Esophagus squamous epithelium (tissue), 4 donors: ENCODE results near the gene GTPBP6.

Source experiments
- POLR2A ChIP-seq, 4 donors: fragments of 450-650 bp; IDR thresholded peaks; one replicate each; pipeline ENCODE4 v1.6.1; 2017; ENCODE audit warnings: antibody characterized with exemption in 4 of 4, mild to moderate bottlenecking in 4 of 4, moderate library complexity in 3 of 4
- TF ChIP-seq, protein P1 (sequence below), 6 experiments: fragments of 450-650 bp in 4 of 6; fragments of 200-600 bp in 2 of 6; sonication (generic) in 2 of 6; IDR thresholded peaks; one replicate each; pipeline ENCODE4 v1.5.1; 2016 to 2019; ENCODE audit warnings: antibody characterized with exemption in 6 of 6, mild to moderate bottlenecking in 4 of 6, moderate library complexity in 4 of 6

DNA sequence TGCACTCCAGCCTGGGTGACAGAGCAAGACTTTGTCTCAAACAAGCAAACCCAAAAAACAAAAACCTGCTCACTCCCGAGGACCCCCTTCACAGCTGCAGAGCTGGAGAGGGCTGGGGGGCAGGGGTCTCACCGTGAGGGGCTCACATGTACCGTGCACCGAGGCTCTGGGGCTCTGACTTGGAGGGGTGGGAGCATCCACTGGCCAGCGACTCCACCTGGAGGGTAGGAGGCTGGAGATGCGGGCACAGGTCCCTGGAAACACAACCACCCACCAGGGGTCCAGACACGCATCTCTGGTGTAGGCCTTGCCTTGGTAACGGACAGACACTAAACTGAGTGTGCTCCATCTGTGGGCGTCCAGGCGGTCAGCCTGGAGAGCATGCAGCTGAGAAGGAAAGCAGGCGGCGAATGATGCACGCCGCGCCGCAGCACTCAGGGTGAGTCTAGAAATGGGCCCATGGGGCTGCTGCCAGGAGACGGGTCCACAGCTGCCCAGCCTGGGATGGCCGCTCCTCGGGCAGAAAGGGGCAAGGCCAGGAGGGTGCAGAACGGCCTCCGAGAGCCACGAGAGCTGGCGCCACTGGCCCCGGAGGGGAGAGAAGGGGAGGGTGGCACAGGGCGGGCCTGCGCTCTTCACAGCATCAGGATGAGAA is 42.0 kb upstream of the GTPBP6 start:
- TF ChIP-seq, protein P1, sequence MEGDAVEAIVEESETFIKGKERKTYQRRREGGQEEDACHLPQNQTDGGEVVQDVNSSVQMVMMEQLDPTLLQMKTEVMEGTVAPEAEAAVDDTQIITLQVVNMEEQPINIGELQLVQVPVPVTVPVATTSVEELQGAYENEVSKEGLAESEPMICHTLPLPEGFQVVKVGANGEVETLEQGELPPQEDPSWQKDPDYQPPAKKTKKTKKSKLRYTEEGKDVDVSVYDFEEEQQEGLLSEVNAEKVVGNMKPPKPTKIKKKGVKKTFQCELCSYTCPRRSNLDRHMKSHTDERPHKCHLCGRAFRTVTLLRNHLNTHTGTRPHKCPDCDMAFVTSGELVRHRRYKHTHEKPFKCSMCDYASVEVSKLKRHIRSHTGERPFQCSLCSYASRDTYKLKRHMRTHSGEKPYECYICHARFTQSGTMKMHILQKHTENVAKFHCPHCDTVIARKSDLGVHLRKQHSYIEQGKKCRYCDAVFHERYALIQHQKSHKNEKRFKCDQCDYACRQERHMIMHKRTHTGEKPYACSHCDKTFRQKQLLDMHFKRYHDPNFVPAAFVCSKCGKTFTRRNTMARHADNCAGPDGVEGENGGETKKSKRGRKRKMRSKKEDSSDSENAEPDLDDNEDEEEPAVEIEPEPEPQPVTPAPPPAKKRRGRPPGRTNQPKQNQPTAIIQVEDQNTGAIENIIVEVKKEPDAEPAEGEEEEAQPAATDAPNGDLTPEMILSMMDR (IDR thresholded peaks at IDR 0.05), result no peak
- TF ChIP-seq POLR2A (IDR thresholded peaks at IDR 0.05), result no peak
